ENCODE data around the gene MARS1.

MARS1 gene

GRCh38 chr12:57476993-57477709, 10.7 kb upstream of the MARS1 start:
- Histone ChIP-seq H3K36me3 (ENCODE audit: control insufficient read depth in 2 of 2, insufficient read depth in 1 of 2, low read length in 2 of 2) (no peaks in the 10 kb centered on the region), H3K4me3 (ENCODE audit: low read depth, low read length) (no peak overlapping the region), H3K4me1 (ENCODE audit: control insufficient read depth, insufficient read depth, low read length) (no peaks in the 10 kb centered on the region), H3K9me3 (ENCODE audit: control insufficient read depth, insufficient read depth, low read depth, low read length) (no peaks in the 10 kb centered on the region), H3K27ac (ENCODE audit: extremely low read depth, low read depth, low read length) (no peak overlapping the region)
- TF ChIP-seq REST (tag by site-specific recombination; IDR thresholded peaks at IDR 0.05) (peak; percentile 33; the same call in 1 of the 2 replicates), KLF17 (tag by site-specific recombination; IDR thresholded peaks at IDR 0.05) (no peak)
- CTCF ChIA-PET: interaction anchor here (0.6 to 1.7 kb wide), 4 partner anchors 15 to 263 kb away, joined by 3 to 4 read pairs (median 4); partner anchors contain the start of gene INHBE
- POLR2A ChIA-PET: interaction anchor here (0.5 kb wide), 1 partner anchor 17 kb away, joined by 3 read pairs; no protein-coding TSS in a partner anchor

GRCh38 chr12:57477710-57478681, 9.9 kb upstream of the MARS1 start:
- ChIA-PET CTCF (interaction anchor here (0.6 to 1.7 kb wide), 5 partner anchors 16 to 264 kb away, joined by 3 to 4 read pairs (median 4); partner anchors contain the start of genes GLI1 and INHBE), POLR2A (interaction anchor here (0.5 kb wide), 1 partner anchor 16 kb away, joined by 3 read pairs; no protein-coding TSS in a partner anchor)
- TF ChIP-seq ZNF600 (tag by site-specific recombination; IDR thresholded peaks at IDR 0.05) (0 out of 2 replicates have a peak, but pooled peaks have one; percentile 7), ZNF335 (tag by site-specific recombination; conservative IDR thresholded peaks at IDR 0.05) (0 out of 2 replicates have a peak, but pooled peaks have one; percentile 34), ZBTB17 (tag by site-specific recombination; IDR thresholded peaks at IDR 0.05) (0 out of 2 replicates have a peak, but pooled peaks have one; percentile 19), ZNF629 (tag by site-specific recombination; IDR thresholded peaks at IDR 0.05) (peak; percentile 51; the same call in 1 of the 2 replicates), ZNF621 (tag by site-specific recombination; IDR thresholded peaks at IDR 0.05) (no peak), ZBTB21 (tag by site-specific recombination; IDR thresholded peaks at IDR 0.05) (peak; percentile 26; the same call in 1 of the 2 replicates)
- no peaks in the 10 kb centered on the region for H3K36me3 ChIP-seq (ENCODE audit: control insufficient read depth in 2 of 2, insufficient read depth in 1 of 2, low read length in 2 of 2)
- no peaks in the 10 kb centered on the region for H3K4me1 ChIP-seq (ENCODE audit: control insufficient read depth, insufficient read depth, low read length)
- no peak overlapping the region for H3K4me3 ChIP-seq (ENCODE audit: low read depth, low read length)
- H3K9me3 ChIP-seq (ENCODE audit: control insufficient read depth, insufficient read depth, low read depth, low read length): no peaks in the 10 kb centered on the region
- H3K27ac ChIP-seq (ENCODE audit: extremely low read depth, low read depth, low read length): no peak overlapping the region

GRCh38 chr12:57479043-57479375, 8.9 kb upstream of the MARS1 start:
- Histone ChIP-seq H3K4me1 (ENCODE audit: control insufficient read depth, insufficient read depth, low read length) (no peaks in the 10 kb centered on the region), H3K27ac (ENCODE audit: extremely low read depth, low read depth, low read length) (no peak overlapping the region), H3K9me3 (ENCODE audit: control insufficient read depth, insufficient read depth, low read depth, low read length) (no peaks in the 10 kb centered on the region), H3K4me3 (ENCODE audit: low read depth, low read length) (no peak overlapping the region), H3K36me3 (ENCODE audit: control insufficient read depth in 2 of 2, insufficient read depth in 1 of 2, low read length in 2 of 2) (no peaks in the 10 kb centered on the region)
- ChIA-PET POLR2A (interaction anchor here (0.6 kb wide), 1 partner anchor 16 kb away, joined by 3 read pairs; no protein-coding TSS in a partner anchor), CTCF (interaction anchor here (1.0 kb wide), 1 partner anchor 20 kb away, joined by 4 read pairs; the partner anchor contains the start of gene GLI1)
- TF ChIP-seq REST (tag by site-specific recombination; IDR thresholded peaks at IDR 0.05): no peak
